SK-N-SH (cell line): ENCODE measurements around the gene ARHGEF1.

Experiments used
- CHD2 ChIP-seq: fragments of 150-350 bp; IDR thresholded peaks from 2 replicates; pipeline ENCODE4 v1.6.1; 2018; ENCODE audit warnings: low read length; ENCODE audit not compliant: partially characterized antibody
- CTCF ChIP-seq: fragments of 200-600 bp; sonication (generic); IDR thresholded peaks from 2 replicates; pipeline ENCODE4 v1.6.1; 2017; ENCODE audit warnings: antibody characterized with exemption, mild to moderate bottlenecking, moderate library complexity
- FOSL2 ChIP-seq: IDR thresholded peaks from 2 replicates; pipeline ENCODE4 v1.4.0; 2012; ENCODE audit warnings: low read depth, mild to moderate bottlenecking, moderate library complexity, borderline replicate concordance
- GABPA ChIP-seq: IDR thresholded peaks from 2 replicates; pipeline ENCODE4 v1.4.0; 2012; ENCODE audit warnings: low read depth, mild to moderate bottlenecking
- GATA2 ChIP-seq: sonication (generic); formaldehyde crosslinking; IDR thresholded peaks from 2 replicates; pipeline ENCODE4 v1.5.0; 2020; ENCODE audit warnings: mild to moderate bottlenecking, missing genetic modification reagents
- JUND ChIP-seq: IDR thresholded peaks from 2 replicates; pipeline ENCODE4 v1.4.0; 2012
- MXI1 ChIP-seq: IDR thresholded peaks from 2 replicates; pipeline ENCODE4 v1.6.1; 2012; ENCODE audit warnings: mild to moderate bottlenecking, low read depth, low read length, improper control_type of control experiment
- NRF1 ChIP-seq: IDR thresholded peaks from 2 replicates; pipeline ENCODE4 v1.6.1; 2012; ENCODE audit warnings: low read depth, mild to moderate bottlenecking, low read length
- POLR2AphosphoS5 ChIP-seq: IDR thresholded peaks from 2 replicates; pipeline ENCODE4 v1.6.1; 2012; ENCODE audit warnings: low read depth, low read length
- SMC3 ChIP-seq: IDR thresholded peaks from 2 replicates; pipeline ENCODE4 v1.6.1; 2012; ENCODE audit warnings: low read depth, low read length, improper control_type of control experiment
- USF1 ChIP-seq: IDR thresholded peaks from 2 replicates; pipeline ENCODE4 v1.4.0; 2012; ENCODE audit warnings: low read depth, borderline replicate concordance
- USF2 ChIP-seq: fragments of 150-350 bp; IDR thresholded peaks from 2 replicates; pipeline ENCODE4 v1.6.1; 2017; ENCODE audit warnings: antibody characterized with exemption, low read length, low read depth, borderline replicate concordance

- no peak for TF ChIP-seq CTCF
- no peak for TF ChIP-seq GABPA
- no peak for TF ChIP-seq USF1
- no peak for TF ChIP-seq USF2
- TF ChIP-seq NRF1, result no peak
- TF ChIP-seq SMC3, result no peak
- TF ChIP-seq POLR2AphosphoS5, result no peak
- no peak for TF ChIP-seq CHD2
- no peak for TF ChIP-seq JUND
- no peak for TF ChIP-seq FOSL2
- no peak for TF ChIP-seq MXI1
- no peak for TF ChIP-seq GATA2
Observed at GRCh38 chr19:41930322-41930722, 47.3 kb downstream of the ARHGEF1 start.
